ENCODE measurements around the gene VAMP4. TPM values are rescaled to one million over a fixed set of nuclear protein-coding genes. Genes with fewer than 3 reads are reported as not detected.

Gene VAMP4, protein sequence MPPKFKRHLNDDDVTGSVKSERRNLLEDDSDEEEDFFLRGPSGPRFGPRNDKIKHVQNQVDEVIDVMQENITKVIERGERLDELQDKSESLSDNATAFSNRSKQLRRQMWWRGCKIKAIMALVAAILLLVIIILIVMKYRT
- total RNA-seq, result 10 to 100 TPM in 1 of 4 donors, 1 to 10 TPM in 3; 3.5 to 11.4 (median 6.3) TPM

DNA sequence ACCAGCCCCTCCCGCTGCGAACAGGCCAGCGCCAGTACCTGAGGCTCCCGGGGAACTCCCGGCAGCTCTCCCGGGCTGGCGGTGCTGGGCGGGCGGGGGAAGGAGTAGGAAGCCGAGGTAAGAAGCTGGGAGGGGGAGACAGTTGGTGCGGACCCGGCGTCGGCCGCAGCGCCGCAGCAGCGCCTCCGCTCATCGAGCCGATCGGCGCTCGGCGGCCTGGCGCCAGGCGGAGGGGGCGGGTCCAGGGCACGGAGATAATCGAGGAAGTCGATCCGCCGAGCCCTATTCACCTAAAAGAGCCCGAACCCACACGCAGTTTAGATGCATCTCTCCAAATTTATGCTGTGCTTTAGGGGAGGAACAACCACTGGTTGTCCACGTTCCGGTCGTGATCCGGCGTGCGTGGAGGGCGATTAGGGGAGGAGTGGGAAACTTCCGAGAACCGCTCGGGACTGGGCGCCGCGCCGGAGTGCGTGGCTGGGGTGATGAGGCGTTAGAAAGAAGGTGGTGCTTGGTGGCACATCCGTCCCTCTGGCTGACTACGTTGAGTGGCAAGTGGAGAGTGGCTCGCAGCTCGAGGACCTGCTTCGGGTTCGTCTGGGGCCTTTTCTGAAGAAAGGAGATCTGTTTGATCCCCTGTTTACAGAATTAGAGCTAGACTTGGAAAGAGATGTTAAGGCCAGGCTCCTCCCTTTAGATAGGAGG is at the start of gene VAMP4:
Gene VAMP4, minus strand, starts transcription at position 194 of the 705 bp plus-strand sequence. CDS start 3,651 bp downstream, outside the sequence.
- Histone ChIP-seq H3K9me3 (no peaks in the 10 kb centered on the region), H3K4me3 (peak within 1 kb of the TSS; percentile 82 to 99 (median 86)), H3K27me3 (no peaks in the 10 kb centered on the region), H3K4me1 (peaks cover 15 to 40% (median 27%) of the 10 kb centered on the region in 3 donors), H3K27ac (peak within 1 kb of the TSS; percentile 92 to 99 (median 98)), H3K36me3 (peaks cover 0 to 13% (median 2%) of the 10 kb centered on the region in 3 donors)
- DNase-seq, result peak; percentile 72
- TF ChIP-seq, protein P1, sequence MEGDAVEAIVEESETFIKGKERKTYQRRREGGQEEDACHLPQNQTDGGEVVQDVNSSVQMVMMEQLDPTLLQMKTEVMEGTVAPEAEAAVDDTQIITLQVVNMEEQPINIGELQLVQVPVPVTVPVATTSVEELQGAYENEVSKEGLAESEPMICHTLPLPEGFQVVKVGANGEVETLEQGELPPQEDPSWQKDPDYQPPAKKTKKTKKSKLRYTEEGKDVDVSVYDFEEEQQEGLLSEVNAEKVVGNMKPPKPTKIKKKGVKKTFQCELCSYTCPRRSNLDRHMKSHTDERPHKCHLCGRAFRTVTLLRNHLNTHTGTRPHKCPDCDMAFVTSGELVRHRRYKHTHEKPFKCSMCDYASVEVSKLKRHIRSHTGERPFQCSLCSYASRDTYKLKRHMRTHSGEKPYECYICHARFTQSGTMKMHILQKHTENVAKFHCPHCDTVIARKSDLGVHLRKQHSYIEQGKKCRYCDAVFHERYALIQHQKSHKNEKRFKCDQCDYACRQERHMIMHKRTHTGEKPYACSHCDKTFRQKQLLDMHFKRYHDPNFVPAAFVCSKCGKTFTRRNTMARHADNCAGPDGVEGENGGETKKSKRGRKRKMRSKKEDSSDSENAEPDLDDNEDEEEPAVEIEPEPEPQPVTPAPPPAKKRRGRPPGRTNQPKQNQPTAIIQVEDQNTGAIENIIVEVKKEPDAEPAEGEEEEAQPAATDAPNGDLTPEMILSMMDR (IDR thresholded peaks at IDR 0.05), result peak in 1 of 6 experiments; percentile 7
- TF ChIP-seq POLR2A (IDR thresholded peaks at IDR 0.05), result peak in 3 of 4 donors; percentile 74 to 93 (median 82)
- intact Hi-C loops (cut with DNase I), result loop anchor here (5.0 kb wide), 1 partner anchor 40 kb away; the partner anchor contains the start of gene METTL13
- WGBS, 2 donors, result 1% methylated on average over 7 to 29 of the region's 57 CpGs

DNA sequence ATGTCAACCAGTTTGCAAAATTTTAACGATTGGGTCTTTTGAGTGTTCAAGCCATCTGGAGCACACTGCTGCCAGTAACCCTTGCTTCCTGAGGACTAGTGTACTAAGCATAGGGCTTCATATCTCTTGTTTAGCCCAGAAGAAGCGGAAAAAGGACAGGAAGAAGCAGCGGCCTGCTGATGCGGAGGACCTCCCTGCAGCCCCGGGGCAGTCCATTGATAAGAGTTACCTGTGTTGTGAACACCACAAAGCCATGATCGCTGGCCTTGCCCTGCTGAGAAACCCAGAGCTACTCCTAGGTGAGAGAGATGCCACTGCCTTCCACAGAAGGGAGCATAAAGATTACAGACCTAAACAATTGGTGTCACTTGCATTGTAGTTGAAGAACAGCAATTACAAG is 48.5 kb upstream of the VAMP4 start:
- H3K4me1 ChIP-seq, result peaks cover 0 to 8% (median 0%) of the 10 kb centered on the region in 3 donors
- no peaks in the 10 kb centered on the region for H3K9me3 ChIP-seq
- TF ChIP-seq POLR2A (IDR thresholded peaks at IDR 0.05), result no peak
- TF ChIP-seq, protein P1 (IDR thresholded peaks at IDR 0.05), result no peak
- 92 to 100% methylated on average over 4 to 6 of the region's 6 CpGs for WGBS, 2 donors
- no peaks in the 10 kb centered on the region for H3K27me3 ChIP-seq
- peaks cover 6 to 99% (median 57%) of the 10 kb centered on the region in 3 donors for H3K36me3 ChIP-seq
- intact Hi-C loops (cut with DNase I), result no loop called here
- no peak overlapping the region for H3K27ac ChIP-seq
- no peak overlapping the region for H3K4me3 ChIP-seq
- no peak for DNase-seq

DNA sequence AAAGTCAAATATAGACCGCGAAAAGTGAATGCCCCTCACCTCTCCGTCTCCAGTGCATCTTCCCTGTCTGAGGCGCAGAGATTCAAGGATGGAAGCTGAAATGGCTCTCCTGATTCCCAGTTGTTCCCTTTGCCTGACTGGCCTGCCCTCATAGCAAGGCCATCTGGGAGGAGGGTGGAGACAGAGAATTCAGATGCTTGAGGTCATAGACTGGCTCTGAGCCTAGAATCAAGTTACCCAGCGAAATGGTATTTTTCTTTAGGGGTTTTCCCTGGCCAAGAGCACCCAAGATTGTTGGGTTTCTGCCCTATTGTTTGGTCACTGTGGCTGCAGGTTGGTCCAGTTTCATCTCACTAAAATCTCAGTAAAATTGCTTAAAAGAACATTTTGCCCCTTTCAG is 46.8 kb upstream of the VAMP4 start:
- intact Hi-C loops (cut with DNase I), result no loop called here
- Histone ChIP-seq H3K4me3 (no peak overlapping the region), H3K9me3 (no peaks in the 10 kb centered on the region), H3K27me3 (no peaks in the 10 kb centered on the region), H3K36me3 (peaks cover 4 to 96% (median 50%) of the 10 kb centered on the region in 3 donors), H3K4me1 (peaks cover 0 to 24% (median 5%) of the 10 kb centered on the region in 3 donors), H3K27ac (no peak overlapping the region)
- no peak for DNase-seq
- TF ChIP-seq, protein P1 (IDR thresholded peaks at IDR 0.05), result no peak
- no peak for TF ChIP-seq POLR2A (IDR thresholded peaks at IDR 0.05)
- WGBS, 2 donors, result 75 to 82% methylated on average over 4 to 5 of the region's 5 CpGs

DNA sequence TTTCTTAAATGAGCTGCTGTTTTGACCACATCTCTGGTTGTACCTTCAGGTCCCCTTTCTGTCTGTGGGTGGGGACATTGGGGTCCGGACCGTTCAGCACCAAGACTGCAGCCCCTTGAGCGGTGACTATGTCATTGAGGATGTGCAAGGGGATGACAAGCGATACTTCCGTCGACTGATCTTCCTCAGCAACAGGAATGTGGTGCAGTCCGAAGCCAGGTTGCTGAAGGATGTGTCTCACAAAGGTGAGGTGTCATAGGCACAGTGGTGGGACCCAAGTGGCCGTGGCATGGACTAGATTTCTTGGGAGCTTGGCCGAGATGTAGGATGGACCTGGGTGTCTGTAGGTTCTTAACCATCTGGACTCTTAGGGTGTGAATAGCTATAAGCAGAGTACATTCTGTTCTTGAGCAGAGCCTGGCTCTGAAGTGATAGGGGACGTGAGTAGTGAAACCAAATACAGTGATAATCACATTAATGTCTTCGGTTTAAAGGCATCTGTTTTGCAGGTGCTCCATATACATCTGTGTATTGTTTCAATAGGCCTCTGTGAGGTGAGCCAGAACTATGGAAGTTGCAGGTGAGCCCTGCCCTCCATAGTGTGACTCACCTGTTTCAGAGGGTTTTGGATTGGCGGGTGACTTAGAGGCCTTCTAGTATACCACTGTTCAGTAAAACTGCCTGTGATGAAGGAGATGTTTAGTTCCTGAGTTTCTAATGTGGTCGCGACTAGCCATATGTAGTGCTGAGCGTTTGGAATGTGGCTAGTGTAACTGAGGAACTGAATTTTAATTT is 46.0 kb upstream of the VAMP4 start:
- Histone ChIP-seq H3K9me3 (no peaks in the 10 kb centered on the region), H3K36me3 (peaks cover 4 to 91% (median 46%) of the 10 kb centered on the region in 3 donors), H3K27ac (no peak overlapping the region), H3K4me3 (no peak overlapping the region), H3K4me1 (peaks cover 2 to 32% (median 8%) of the 10 kb centered on the region in 3 donors), H3K27me3 (no peaks in the 10 kb centered on the region)
- WGBS, 2 donors, result 94 to 96% methylated on average over 12 to 15 of the region's 15 CpGs
- no peak for DNase-seq
- intact Hi-C loops (cut with DNase I), result no loop called here
- TF ChIP-seq, protein P1 (IDR thresholded peaks at IDR 0.05), result no peak
- no peak for TF ChIP-seq POLR2A (IDR thresholded peaks at IDR 0.05)
